Measurements from ENCODE around the gene MYO1A.

MYO1A gene

GRCh38 chr12:56991319-56992246, 58.3 kb downstream of the MYO1A start:
- DNase-seq: peak; percentile 27
- TF ChIP-seq EZH2phosphoT487 (IDR thresholded peaks at IDR 0.05; ENCODE audit: low read length) (no peak), EZH2 (optimal IDR thresholded peaks at IDR 0.05; ENCODE audit: low read depth, low read length) (no peak)
- TF ChIP-seq, protein P1, sequence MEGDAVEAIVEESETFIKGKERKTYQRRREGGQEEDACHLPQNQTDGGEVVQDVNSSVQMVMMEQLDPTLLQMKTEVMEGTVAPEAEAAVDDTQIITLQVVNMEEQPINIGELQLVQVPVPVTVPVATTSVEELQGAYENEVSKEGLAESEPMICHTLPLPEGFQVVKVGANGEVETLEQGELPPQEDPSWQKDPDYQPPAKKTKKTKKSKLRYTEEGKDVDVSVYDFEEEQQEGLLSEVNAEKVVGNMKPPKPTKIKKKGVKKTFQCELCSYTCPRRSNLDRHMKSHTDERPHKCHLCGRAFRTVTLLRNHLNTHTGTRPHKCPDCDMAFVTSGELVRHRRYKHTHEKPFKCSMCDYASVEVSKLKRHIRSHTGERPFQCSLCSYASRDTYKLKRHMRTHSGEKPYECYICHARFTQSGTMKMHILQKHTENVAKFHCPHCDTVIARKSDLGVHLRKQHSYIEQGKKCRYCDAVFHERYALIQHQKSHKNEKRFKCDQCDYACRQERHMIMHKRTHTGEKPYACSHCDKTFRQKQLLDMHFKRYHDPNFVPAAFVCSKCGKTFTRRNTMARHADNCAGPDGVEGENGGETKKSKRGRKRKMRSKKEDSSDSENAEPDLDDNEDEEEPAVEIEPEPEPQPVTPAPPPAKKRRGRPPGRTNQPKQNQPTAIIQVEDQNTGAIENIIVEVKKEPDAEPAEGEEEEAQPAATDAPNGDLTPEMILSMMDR (IDR thresholded peaks at IDR 0.05; ENCODE audit: low read length): no peak
- H4K20me1 ChIP-seq (ENCODE audit: insufficient read depth, low read length): no peaks in the 10 kb centered on the region
- H3K9me2 ChIP-seq (replicated peaks; ENCODE audit: insufficient read depth, low read length): no peaks in the 10 kb centered on the region
- H3K36me3 ChIP-seq (replicated peaks; ENCODE audit: insufficient read depth, low read length): no peaks in the 10 kb centered on the region
- H3K9ac ChIP-seq (ENCODE audit: low read length): peak overlapping the region; percentile 29; the same call in 1 of the 2 replicates
- H3K9me3 ChIP-seq (replicated peaks; ENCODE audit: insufficient read depth, low read length): no peaks in the 10 kb centered on the region
- peak overlapping the region; percentile 41; the same call in 1 of the 2 replicates for H3K27ac ChIP-seq (ENCODE audit: low read length)
- H3K4me2 ChIP-seq (ENCODE audit: low read depth, low read length): peak overlapping the region; percentile 31
- peak overlapping the region; percentile 52 for H2AFZ ChIP-seq (ENCODE audit: low read length)
- H3K4me1 ChIP-seq (ENCODE audit: low read length): peaks cover 24% of the 10 kb centered on the region
- peaks cover 14% of the 10 kb centered on the region for H3F3A ChIP-seq (ENCODE audit: insufficient read depth, low read length)
- H3K4me3 ChIP-seq (ENCODE audit: low read length): peak overlapping the region; percentile 3; the same call in 1 of the 2 replicates
- H3K79me2 ChIP-seq (ENCODE audit: low read length): no peaks in the 10 kb centered on the region
- H3K27me3 ChIP-seq (replicated peaks; ENCODE audit: insufficient read depth, low read length): no peaks in the 10 kb centered on the region

GRCh38 chr12:56990648-56991318, 59.1 kb downstream of the MYO1A start:
- Histone ChIP-seq H3K79me2 (ENCODE audit: low read length) (no peaks in the 10 kb centered on the region), H3K9ac (ENCODE audit: low read length) (peak overlapping the region; percentile 29; the same call in 1 of the 2 replicates), H3K27me3 (replicated peaks; ENCODE audit: insufficient read depth, low read length) (no peaks in the 10 kb centered on the region), H4K20me1 (ENCODE audit: insufficient read depth, low read length) (no peaks in the 10 kb centered on the region), H3F3A (ENCODE audit: insufficient read depth, low read length) (peaks cover 14% of the 10 kb centered on the region), H3K4me2 (ENCODE audit: low read depth, low read length) (peak overlapping the region; percentile 31), H3K36me3 (replicated peaks; ENCODE audit: insufficient read depth, low read length) (no peaks in the 10 kb centered on the region), H2AFZ (ENCODE audit: low read length) (peak overlapping the region; percentile 52), H3K9me3 (replicated peaks; ENCODE audit: insufficient read depth, low read length) (no peaks in the 10 kb centered on the region), H3K9me2 (replicated peaks; ENCODE audit: insufficient read depth, low read length) (no peaks in the 10 kb centered on the region), H3K4me1 (ENCODE audit: low read length) (peaks cover 24% of the 10 kb centered on the region), H3K4me3 (ENCODE audit: low read length) (peak overlapping the region; percentile 3; the same call in 1 of the 2 replicates), H3K27ac (ENCODE audit: low read length) (peak overlapping the region; percentile 41; the same call in 1 of the 2 replicates)
- DNase-seq: peak; percentile 11
- TF ChIP-seq EZH2 (optimal IDR thresholded peaks at IDR 0.05; ENCODE audit: low read depth, low read length): no peak
- TF ChIP-seq EZH2phosphoT487 (IDR thresholded peaks at IDR 0.05; ENCODE audit: low read length): no peak

DNA sequence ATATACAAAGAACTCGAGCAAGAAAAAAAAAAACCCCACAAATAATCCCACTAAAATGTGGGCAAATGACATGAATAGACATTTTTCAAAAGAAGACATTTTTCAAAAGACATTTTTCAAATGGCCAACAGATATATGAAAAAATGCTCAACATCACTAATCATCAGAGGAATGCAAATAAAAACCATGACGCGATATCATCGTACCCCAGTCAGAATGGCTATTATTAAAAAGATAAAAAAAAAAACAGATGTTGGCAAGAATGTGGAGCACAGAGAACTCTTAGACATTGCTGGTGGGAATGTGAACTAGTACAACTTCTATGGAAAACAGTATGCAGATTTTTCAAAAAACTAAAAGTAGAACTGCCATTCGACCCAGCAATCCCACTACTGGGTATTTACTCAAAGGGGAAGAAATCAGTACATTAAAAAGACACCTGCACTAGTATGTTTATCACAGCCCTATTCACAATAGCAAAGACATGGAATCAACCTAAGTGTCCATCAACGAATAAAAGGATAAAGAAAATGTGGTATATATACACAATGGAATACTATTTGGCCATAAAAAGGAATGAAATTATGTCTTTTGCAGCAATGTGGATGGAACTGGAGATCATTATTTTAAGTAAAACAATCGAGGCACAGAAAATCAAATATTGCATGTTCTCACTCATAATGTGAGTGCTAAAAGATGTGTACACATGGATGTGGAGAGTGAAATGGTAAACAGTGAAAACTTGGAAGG, 59.9 kb downstream of the MYO1A start:
- no peak for DNase-seq
- no peaks in the 10 kb centered on the region for H3K36me3 ChIP-seq (replicated peaks; ENCODE audit: insufficient read depth, low read length)
- no peak for TF ChIP-seq EZH2 (optimal IDR thresholded peaks at IDR 0.05; ENCODE audit: low read depth, low read length)
- TF ChIP-seq EZH2phosphoT487 (IDR thresholded peaks at IDR 0.05; ENCODE audit: low read length): no peak
- TF ChIP-seq, protein P1 (IDR thresholded peaks at IDR 0.05; ENCODE audit: low read length): no peak
- H3K4me3 ChIP-seq (ENCODE audit: low read length): no peak overlapping the region
- no peaks in the 10 kb centered on the region for H3K27me3 ChIP-seq (replicated peaks; ENCODE audit: insufficient read depth, low read length)
- peaks cover 24% of the 10 kb centered on the region for H3K4me1 ChIP-seq (ENCODE audit: low read length)
- no peaks in the 10 kb centered on the region for H3K79me2 ChIP-seq (ENCODE audit: low read length)
- H3K4me2 ChIP-seq (ENCODE audit: low read depth, low read length): no peak overlapping the region
- H3K9me2 ChIP-seq (replicated peaks; ENCODE audit: insufficient read depth, low read length): no peaks in the 10 kb centered on the region
- no peaks in the 10 kb centered on the region for H4K20me1 ChIP-seq (ENCODE audit: insufficient read depth, low read length)
- H3K9ac ChIP-seq (ENCODE audit: low read length): no peak overlapping the region
- H3K9me3 ChIP-seq (replicated peaks; ENCODE audit: insufficient read depth, low read length): no peaks in the 10 kb centered on the region
- no peak overlapping the region for H2AFZ ChIP-seq (ENCODE audit: low read length)
- H3F3A ChIP-seq (ENCODE audit: insufficient read depth, low read length): peaks cover 14% of the 10 kb centered on the region
- H3K27ac ChIP-seq (ENCODE audit: low read length): no peak overlapping the region

Data from MM.1S (cell line).